ENCODE measurements around the gene TRIM22. TPM values are rescaled to one million over a fixed set of nuclear protein-coding genes. Genes with fewer than 3 reads are reported as not detected.

The TRIM22 gene
- total RNA-seq, 1 donor from 2014 or later = 32.7 TPM

- no peak overlapping the region for H3K4me3 ChIP-seq
- H3K9me3 ChIP-seq = no peaks in the 10 kb centered on the region
- H3K4me1 ChIP-seq = no peaks in the 10 kb centered on the region
- intact Hi-C loops (cut with DNase I) = loop anchor here (10.0 kb wide), 1 partner anchor 66 kb away; no protein-coding TSS in a partner anchor
- no peaks in the 10 kb centered on the region for H3K27me3 ChIP-seq
- peaks cover 0 to 5% of the 10 kb centered on the region in 2 donors for H3K36me3 ChIP-seq
- no peak for DNase-seq (ENCODE audit: extremely low spot score in 2 of 2)
- H3K27ac ChIP-seq = no peak overlapping the region
- TF ChIP-seq CTCF (IDR thresholded peaks at IDR 0.05) (no peak), POLR2A (IDR thresholded peaks at IDR 0.05) (no peak), POLR2AphosphoS5 (IDR thresholded peaks at IDR 0.05; ENCODE audit: insufficient read depth in 1 of 2, low read depth in 1 of 2) (no peak)
Observed at GRCh38 chr11:5658318-5658717, 31.3 kb upstream of the TRIM22 start.

- intact Hi-C loops (cut with DNase I) = no loop called here
- Histone ChIP-seq H3K4me3 (no peak overlapping the region), H3K9me3 (no peaks in the 10 kb centered on the region), H3K27me3 (no peaks in the 10 kb centered on the region), H3K36me3 (peaks cover 0 to 31% of the 10 kb centered on the region in 2 donors), H3K27ac (no peak overlapping the region), H3K4me1 (no peaks in the 10 kb centered on the region)
- no peak for DNase-seq (ENCODE audit: extremely low spot score in 2 of 2)
- TF ChIP-seq POLR2AphosphoS5 (IDR thresholded peaks at IDR 0.05; ENCODE audit: insufficient read depth in 1 of 2, low read depth in 1 of 2) = no peak
Observed at GRCh38 chr11:5663511-5663910, 26.1 kb upstream of the TRIM22 start.

GRCh38 chr11:5665051-5665570 lies 24.5 kb upstream of the TRIM22 start:
- Histone ChIP-seq H3K27ac (no peak overlapping the region), H3K9me3 (no peaks in the 10 kb centered on the region), H3K27me3 (no peaks in the 10 kb centered on the region), H3K4me3 (no peak overlapping the region), H3K4me1 (no peaks in the 10 kb centered on the region), H3K36me3 (peaks cover 0 to 44% of the 10 kb centered on the region in 2 donors)
- DNase-seq (ENCODE audit: extremely low spot score in 2 of 2) = no peak
- no peak for TF ChIP-seq POLR2A (IDR thresholded peaks at IDR 0.05)
- no peak for TF ChIP-seq POLR2AphosphoS5 (IDR thresholded peaks at IDR 0.05; ENCODE audit: insufficient read depth in 1 of 2, low read depth in 1 of 2)
- no peak for TF ChIP-seq CTCF (IDR thresholded peaks at IDR 0.05)
- intact Hi-C loops (cut with DNase I) = no loop called here

- Histone ChIP-seq H3K4me1 (no peaks in the 10 kb centered on the region), H3K27ac (no peak overlapping the region), H3K36me3 (peaks cover 0 to 44% of the 10 kb centered on the region in 2 donors), H3K9me3 (no peaks in the 10 kb centered on the region), H3K4me3 (no peak overlapping the region), H3K27me3 (no peaks in the 10 kb centered on the region)
- no peak for DNase-seq (ENCODE audit: extremely low spot score in 2 of 2)
- intact Hi-C loops (cut with DNase I) = no loop called here
- TF ChIP-seq POLR2AphosphoS5 (IDR thresholded peaks at IDR 0.05; ENCODE audit: insufficient read depth in 1 of 2, low read depth in 1 of 2) = no peak
- TF ChIP-seq CTCF (IDR thresholded peaks at IDR 0.05) = no peak
- no peak for TF ChIP-seq POLR2A (IDR thresholded peaks at IDR 0.05)
Observed at GRCh38 chr11:5665746-5666401, 23.7 kb upstream of the TRIM22 start.

- peaks cover 0 to 44% of the 10 kb centered on the region in 2 donors for H3K36me3 ChIP-seq
- H3K27me3 ChIP-seq = no peaks in the 10 kb centered on the region
- TF ChIP-seq CTCF (IDR thresholded peaks at IDR 0.05) (no peak), POLR2A (IDR thresholded peaks at IDR 0.05) (no peak), POLR2AphosphoS5 (IDR thresholded peaks at IDR 0.05; ENCODE audit: insufficient read depth in 1 of 2, low read depth in 1 of 2) (no peak)
- H3K9me3 ChIP-seq = no peaks in the 10 kb centered on the region
- H3K27ac ChIP-seq = no peak overlapping the region
- DNase-seq (ENCODE audit: extremely low spot score in 2 of 2) = no peak
- no peak overlapping the region for H3K4me3 ChIP-seq
- intact Hi-C loops (cut with DNase I) = no loop called here
- no peaks in the 10 kb centered on the region for H3K4me1 ChIP-seq
Observed at GRCh38 chr11:5666402-5666793, 23.2 kb upstream of the TRIM22 start.

All from vagina (tissue), 2 donors.